GM21515 (cell line): Measurements from ENCODE around the gene EDDM3A.
"Not testable (repeated sequence)": the region's sequence is repeated elsewhere in the genome, so short reads cannot be mapped to it uniquely, and the experiment has no call there.

Experiments
- ATAC-seq: cut with Tn5 transposase; IDR thresholded peaks from one replicate; pipeline ENCODE4 v1.9.1; 2021; ENCODE audit not compliant: unreplicated experiment

EDDM3A gene

DNA sequence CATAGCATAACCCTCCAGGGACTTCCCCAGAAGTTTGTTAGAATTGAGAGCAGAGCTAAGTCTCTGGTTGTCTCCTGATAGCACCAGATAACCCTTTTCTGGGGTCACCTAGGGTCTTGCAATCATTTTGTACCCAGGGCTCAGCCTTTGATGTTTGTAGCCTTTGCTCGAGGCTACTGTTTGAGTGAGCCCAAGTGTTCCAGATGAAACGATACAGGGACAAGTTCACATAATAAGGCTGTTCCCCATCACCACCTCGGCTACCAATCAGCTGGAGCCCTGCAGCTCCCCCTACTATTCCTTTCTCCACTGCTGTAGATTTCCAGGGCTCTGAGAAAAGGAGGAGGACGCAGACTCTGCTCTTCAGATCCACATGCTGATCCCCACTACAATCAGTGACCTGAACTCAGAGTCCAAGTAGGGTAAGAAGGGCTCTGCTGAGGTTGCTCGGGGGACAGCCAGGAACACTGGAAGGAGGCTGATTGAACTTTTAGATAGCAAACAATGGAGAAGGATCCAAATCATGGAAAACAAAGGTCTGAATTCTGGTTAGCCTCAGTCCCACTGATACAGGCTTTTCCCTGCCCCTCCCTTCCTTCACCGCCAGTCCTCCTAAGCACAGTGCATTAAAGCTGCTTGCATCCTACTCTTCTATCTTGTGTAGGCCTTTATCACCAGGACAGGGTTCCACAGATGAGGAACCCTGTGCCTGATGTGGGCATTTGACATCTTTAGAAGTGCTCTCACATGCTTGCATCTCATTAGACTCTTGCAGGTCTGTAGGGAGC is at the start of gene EDDM3A:
EDDM3A (plus strand) TSS at position 317 of the 788 bp plus-strand sequence. CDS start 1,694 bp downstream, outside the sequence.
- ATAC-seq, result no peak

DNA sequence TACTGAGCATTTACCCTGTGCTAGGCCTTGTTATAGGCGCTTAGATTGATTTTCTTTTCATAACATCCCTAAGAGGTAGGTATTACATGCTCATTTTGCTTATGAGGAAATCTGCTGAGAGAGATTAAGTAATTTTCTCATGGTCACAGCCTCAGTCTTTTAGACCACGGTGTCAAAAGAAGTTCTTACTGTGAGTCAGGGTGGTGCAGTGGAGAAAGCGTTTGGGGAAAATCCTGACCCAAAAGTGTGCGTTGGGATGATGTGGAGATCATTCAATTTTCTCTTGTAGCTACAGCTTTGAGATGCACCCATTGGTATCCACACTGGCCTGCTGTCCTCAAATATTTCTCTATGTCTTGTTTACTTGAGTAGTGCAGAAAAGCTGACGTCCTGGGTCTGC is 48.9 kb upstream of the EDDM3A start:
- ATAC-seq, result no peak

DNA sequence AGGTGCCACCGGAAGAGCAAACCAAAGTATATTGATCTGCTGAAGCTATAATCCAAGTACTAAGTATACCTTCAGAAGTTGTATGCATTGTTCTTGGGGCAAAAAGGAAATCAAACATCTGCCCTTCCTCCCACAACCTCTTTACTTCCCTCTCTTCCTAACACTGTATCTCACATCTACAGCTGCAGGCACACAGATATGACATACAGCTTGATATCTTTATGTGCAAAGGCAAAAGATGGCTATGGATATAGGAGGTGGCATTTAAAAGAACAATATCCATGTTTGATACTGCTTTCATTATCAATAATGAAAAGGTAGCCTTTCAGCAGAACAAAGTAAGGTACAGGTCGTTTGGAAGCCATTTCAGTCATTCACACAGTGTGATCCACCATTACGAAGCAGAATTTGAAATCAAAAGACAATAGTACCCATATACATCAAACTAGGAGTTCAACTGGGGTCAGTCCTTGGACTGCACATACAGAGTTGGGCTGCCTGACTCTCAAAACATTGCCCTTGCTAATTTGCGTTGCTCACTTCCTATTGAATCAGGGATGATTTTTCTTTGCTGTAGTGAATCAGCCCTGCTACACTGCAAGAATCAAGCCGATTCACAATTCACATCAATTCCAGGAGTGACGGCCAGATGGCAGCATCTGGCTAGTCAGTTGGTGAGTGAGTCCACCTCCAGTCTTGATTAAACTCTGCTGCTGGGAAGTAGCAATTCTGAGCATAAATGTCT is 48.2 kb upstream of the EDDM3A start:
- ATAC-seq, result no peak

- ATAC-seq, result no peak
Observed at GRCh38 chr14:20698018-20698329, 47.7 kb upstream of the EDDM3A start.

DNA sequence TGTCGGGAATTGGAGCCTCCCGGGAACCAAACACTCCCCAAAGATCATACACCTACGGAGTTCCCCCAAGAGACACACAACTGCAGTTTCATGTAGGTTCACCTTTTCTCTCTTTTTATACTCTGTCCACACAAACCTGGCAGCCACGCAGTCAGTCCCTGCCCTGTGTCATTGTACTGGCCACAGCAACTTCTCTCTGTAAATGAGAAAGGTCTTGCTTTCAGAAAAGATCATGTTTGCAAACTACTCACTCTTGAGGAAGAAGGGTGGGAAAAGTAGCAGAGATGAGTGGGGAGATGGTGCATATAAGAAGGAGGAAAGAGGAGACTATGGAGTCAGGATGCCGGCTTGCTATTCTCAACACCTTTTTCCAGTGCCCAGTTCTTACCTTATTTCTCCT is 46.8 kb upstream of the EDDM3A start:
- no peak for ATAC-seq

GRCh38 chr14:20699931-20700330 is 45.8 kb upstream of the EDDM3A start:
- no peak for ATAC-seq

GRCh38 chr14:20700965-20701364 is 44.7 kb upstream of the EDDM3A start:
- not testable (repeated sequence) for ATAC-seq

GRCh38 chr14:20706657-20707355 is 38.9 kb upstream of the EDDM3A start:
- ATAC-seq, result no peak

- ATAC-seq, result no peak
Observed at GRCh38 chr14:20707622-20708021, 38.1 kb upstream of the EDDM3A start.

- no peak for ATAC-seq
Observed at GRCh38 chr14:20711261-20711660, 34.4 kb upstream of the EDDM3A start.

DNA sequence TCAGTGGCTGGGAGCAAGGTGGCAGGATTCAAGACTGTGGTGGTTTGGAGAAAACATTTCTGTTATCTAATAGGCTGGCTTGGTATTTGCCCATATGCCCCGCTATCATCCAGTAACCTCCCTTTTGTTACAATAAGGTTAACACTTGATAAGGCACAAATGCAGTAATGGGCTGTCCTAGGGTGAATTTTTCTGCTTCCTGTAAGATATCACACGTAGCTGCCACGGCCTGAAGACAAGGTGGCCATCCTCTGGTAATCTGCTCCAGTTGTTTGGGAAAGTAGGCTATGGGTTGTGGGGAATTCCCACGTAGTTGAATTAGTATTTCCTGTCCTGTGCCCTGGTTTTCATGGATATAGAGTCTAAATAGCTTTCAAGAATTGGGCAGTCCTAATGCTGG is 34.0 kb upstream of the EDDM3A start:
- ATAC-seq, result no peak

- no peak for ATAC-seq
Observed at GRCh38 chr14:20712904-20713303, 32.8 kb upstream of the EDDM3A start.

DNA sequence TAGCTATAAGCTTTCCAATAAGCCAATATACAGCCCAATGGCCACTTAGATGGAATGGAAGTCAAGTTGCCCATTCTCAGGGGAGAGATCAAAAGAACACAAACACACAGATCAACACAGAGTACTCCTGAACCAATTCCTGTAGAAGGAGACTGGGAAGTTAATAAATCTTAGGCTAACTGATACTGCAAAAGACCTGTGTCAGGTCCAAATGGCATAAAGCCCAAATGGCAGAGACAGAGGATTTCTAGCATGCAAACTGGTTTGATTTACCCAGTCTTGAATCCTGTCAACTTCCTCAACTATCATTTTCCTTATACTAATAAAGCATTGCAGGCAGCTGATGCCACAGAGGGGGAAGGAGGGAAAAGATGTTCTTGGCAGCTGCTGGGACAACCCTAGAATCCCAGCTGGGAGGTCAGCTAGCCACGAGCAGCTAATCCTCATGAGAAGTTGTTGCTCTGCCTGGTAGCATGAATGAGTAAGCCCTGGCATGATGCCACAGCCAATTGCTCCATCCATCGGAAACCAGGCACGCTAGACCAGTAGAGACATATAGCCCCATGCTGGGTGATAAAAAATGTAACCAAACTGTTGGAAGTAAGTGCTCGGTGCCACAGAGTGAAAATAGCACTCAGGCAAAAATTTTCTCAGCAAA is 31.0 kb upstream of the EDDM3A start:
- no peak for ATAC-seq

DNA sequence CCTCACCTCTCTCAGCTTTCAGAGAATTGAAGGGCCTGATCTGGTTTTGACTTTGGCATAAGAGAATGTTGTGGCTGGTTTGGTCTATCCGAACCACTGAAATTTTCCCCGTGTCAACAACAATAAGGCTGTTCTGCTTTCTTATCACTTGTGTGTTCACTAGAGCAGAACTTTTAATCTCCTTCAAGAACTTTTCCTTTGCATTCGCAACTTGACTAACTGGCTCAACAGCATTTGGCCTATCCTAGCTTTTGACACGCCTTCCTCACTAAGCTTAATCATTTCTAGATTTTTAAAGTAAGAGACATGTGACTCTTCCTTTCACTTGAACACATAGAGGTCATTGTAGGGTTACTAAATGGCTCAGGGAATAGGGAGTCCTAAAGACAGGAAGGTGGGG is 25.9 kb upstream of the EDDM3A start:
- no peak for ATAC-seq

DNA sequence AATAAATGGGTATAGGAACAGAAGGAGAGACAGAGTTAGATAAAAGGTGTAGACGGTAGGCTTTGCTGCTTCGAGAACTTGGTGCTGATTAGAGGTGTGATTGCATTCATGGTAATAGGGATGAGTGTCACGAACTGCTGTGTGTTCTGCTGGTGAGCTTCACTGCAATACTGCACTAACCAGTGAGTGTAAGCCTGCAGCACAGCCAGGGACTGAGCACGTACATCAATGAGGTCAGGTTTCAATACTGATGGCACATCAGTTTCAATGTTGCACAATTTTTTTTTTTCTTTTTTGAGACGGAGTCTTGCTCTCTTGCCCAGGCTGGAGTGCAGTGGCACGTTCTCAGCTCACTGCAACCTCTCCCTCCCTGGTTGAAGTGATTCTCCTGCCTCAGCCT is 24.9 kb upstream of the EDDM3A start:
- no peak for ATAC-seq

GRCh38 chr14:20722016-20722415 is 23.7 kb upstream of the EDDM3A start:
- no peak for ATAC-seq

DNA sequence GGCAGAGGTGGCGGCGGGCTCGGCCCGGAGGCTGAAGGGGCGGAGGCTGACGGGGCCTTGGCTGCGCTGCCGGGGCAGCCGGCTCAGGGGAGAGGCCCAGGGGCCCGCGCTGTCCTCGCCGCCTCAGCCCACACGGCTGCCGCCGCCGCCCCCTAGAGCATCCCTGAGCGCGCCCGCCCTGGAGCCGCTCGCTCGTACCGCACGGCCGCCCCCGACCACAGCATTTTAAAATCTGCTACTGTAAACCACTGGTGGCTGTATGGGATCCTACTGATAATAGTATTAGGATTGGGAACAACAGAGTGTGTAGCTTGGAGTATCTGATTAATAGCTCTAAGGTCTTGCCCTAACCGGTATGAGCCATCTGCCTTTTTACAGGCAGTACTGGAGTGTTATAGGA is 22.2 kb upstream of the EDDM3A start:
- ATAC-seq, result no peak

DNA sequence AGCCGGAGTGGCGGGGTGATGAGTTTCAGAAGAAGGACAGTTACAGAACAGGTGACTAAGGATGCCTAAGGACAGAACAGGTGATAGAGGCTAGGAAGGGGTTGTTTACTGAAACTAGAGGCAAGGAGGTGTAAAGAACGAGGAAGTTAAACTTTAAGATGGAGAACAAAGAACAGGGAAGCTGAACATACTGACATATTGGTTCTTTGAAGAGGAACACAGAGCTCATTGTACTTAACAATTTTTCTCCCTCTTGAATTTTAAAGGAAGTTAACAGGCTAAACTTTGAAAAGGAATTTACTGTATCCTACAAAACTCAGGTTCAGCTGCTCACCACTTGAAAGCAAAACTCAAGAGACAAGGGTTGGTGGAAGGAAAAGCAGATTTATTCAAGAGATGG is 19.6 kb upstream of the EDDM3A start:
- not testable (repeated sequence) for ATAC-seq

DNA sequence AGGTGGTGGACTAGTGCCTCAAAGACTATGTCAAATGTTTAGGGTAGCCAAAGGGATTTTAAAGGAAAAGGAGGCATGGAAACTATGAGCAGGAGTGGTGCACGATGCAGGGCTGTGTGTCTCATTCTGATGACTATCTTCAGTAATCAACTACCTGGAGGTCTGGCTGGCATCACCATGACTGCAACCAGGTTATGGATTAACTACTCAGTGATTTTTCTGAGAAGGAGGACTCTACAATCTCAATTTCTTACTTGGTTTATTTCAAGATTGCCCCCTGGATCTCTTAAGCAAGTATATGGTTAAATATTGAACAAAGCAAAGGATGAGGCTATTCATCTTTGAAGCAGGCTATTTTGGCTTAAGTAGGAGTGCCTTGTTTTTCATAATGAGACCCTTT is 19.2 kb upstream of the EDDM3A start:
- no peak for ATAC-seq

GRCh38 chr14:20730891-20731290 is 14.8 kb upstream of the EDDM3A start:
- ATAC-seq, result no peak

DNA sequence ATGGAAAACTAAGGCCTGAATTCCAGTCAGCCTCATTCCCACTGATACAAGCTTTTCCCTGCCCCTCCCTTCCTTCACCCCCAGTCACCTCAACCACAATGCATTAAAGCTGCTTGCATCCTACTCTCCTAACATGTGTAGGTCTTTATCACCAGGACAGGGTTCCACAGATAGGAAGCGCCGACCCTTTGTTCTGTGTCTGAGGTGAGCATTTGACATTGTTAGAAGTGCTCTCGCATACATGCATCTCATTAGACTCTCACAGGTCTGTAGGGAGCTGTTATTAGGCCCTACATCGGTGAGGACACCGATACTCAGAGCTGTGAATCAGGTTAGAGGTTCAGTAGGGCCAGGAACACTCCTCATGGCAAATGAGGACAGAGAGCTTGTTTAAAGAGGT is 13.2 kb upstream of the EDDM3A start:
- ATAC-seq, result no peak
